HCT116 (cell line): ENCODE data around the gene CEP112. TPM values are rescaled to one million over a fixed set of nuclear protein-coding genes. Genes with fewer than 3 reads are reported as not detected.

Experiments
- ATAC-seq: fragments of 200-7000 bp; cut with Tn5 transposase; 2 replicates; pipeline ENCODE4 v1.9.1; 2020; ENCODE audit warnings: mild to moderate bottlenecking, moderate library complexity
- BruUV-seq: library from RNA; stranded (reverse); fragments of 400-500 nt; replicated peaks from 2 replicates; lab custom pipeline; 2021; lab: Mats Ljungman, UMichigan
- CTCF ChIA-PET: fragments of 300-600 bp; sonication (Branson Sonifier 250); formaldehyde crosslinking; loops from one replicate; lab custom pipeline; 2021; ENCODE audit warnings: antibody characterized with exemption; lab: Charles Lee
- POLR2A ChIA-PET: fragments of 300-600, 350-600 bp; sonication (Branson Sonifier 250); formaldehyde crosslinking; loops from one replicate; lab custom pipeline; 2021; ENCODE audit warnings: antibody characterized with exemption; lab: Charles Lee
- RAD21 ChIA-PET, 2 experiments: fragments of 300-600 bp; sonication (Branson Sonifier 250); formaldehyde crosslinking; loops; one replicate each; lab custom pipeline; 2023; ENCODE audit warnings: low total read pairs in 2 of 2; ENCODE audit not compliant: uncharacterized antibody in 2 of 2, unreplicated experiment in 2 of 2, low non-redundant PET in 1 of 2; lab: Charles Lee
- DNase-seq: peaks from one replicate; pipeline ENCODE4 v3.0.0-alpha.2; 2010; ENCODE audit warnings: low read depth, low spot score
- H2AFZ ChIP-seq: fragments of 200-600 bp; shearing (Covaris generic), sonication (generic); 2 replicates; pipeline ENCODE4 v1.6.1; 2017; ENCODE audit warnings: low read depth, mixed run types, mixed read lengths, antibody characterized with exemption, low read length; ENCODE audit not compliant: poor library complexity, severe bottlenecking
- H3K27ac ChIP-seq: 2 replicates; pipeline ENCODE4 v1.5.1; 2012; ENCODE audit warnings: low read depth, low read length
- H3K27me3 ChIP-seq: fragments of 200-600 bp; sonication (generic); 2 replicates; pipeline ENCODE4 v1.6.1; 2016; ENCODE audit warnings: mixed run types, low read length, mixed read lengths; ENCODE audit not compliant: insufficient read depth
- H3K36me3 ChIP-seq, 2 experiments: fragments of 200-500 bp in 1 of 2; fragments of 200-600 bp in 1 of 2; sonication (Bioruptor generic) in 1 of 2; sonication (generic) in 1 of 2; 2 replicates each; pipeline versions ENCODE4 v1.5.1 to v1.6.1; 2014 to 2016; ENCODE audit warnings: low read length in 2 of 2, inconsistent platforms in 1 of 2, mixed read lengths in 1 of 2, mixed run types in 1 of 2; ENCODE audit not compliant: insufficient read depth in 2 of 2, control insufficient read depth in 1 of 2
- H3K4me1 ChIP-seq, 2 experiments: fragments of 200-600 bp in 1 of 2; sonication (generic) in 1 of 2; 2 replicates each; pipeline versions ENCODE4 v1.5.1 to v1.6.1; 2012 to 2017; ENCODE audit warnings: low read length in 2 of 2, inconsistent platforms in 1 of 2, mild to moderate bottlenecking in 1 of 2, mixed read lengths in 1 of 2, mixed run types in 1 of 2, moderate library complexity in 1 of 2; ENCODE audit not compliant: insufficient read depth in 2 of 2, control insufficient read depth in 1 of 2
- H3K4me2 ChIP-seq: fragments of 200-600 bp; sonication (generic); 2 replicates; pipeline ENCODE4 v1.6.1; 2017; ENCODE audit warnings: mixed run types, low read length, mixed read lengths
- H3K4me3 ChIP-seq, 2 experiments: fragments of 200-600 bp in 1 of 2; sonication (generic) in 1 of 2; replicated peaks in 1 of 2; 2 replicates each; pipeline ENCODE4 v1.5.1; 2011 to 2016; ENCODE audit warnings: low read length in 2 of 2, control low read depth in 1 of 2, low read depth in 1 of 2, mild to moderate bottlenecking in 1 of 2, mixed read lengths in 1 of 2, mixed run types in 1 of 2
- H3K79me2 ChIP-seq: fragments of 200-600 bp; sonication (generic); 2 replicates; pipeline ENCODE4 v1.6.1; 2017; ENCODE audit warnings: mild to moderate bottlenecking, mixed run types, low read length, moderate library complexity, mixed read lengths; ENCODE audit not compliant: insufficient read depth
- H3K9ac ChIP-seq: fragments of 200-600 bp; sonication (generic); 2 replicates; pipeline ENCODE4 v1.6.1; 2016; ENCODE audit warnings: low read length, mixed read lengths
- H3K9me2 ChIP-seq: fragments of 200-600 bp; sonication (generic), shearing (Covaris generic); 2 replicates; pipeline ENCODE4 v1.6.1; 2017; ENCODE audit warnings: mixed run types, mild to moderate bottlenecking, moderate library complexity; ENCODE audit not compliant: insufficient read depth
- H3K9me3 ChIP-seq, 2 experiments: fragments of 200-500 bp in 1 of 2; fragments of 200-600 bp in 1 of 2; sonication (Bioruptor generic) in 1 of 2; sonication (generic) in 1 of 2; 2 replicates each; pipeline ENCODE4 v1.6.1; 2014 to 2017; ENCODE audit warnings: low read length in 2 of 2, mixed read lengths in 2 of 2, inconsistent platforms in 1 of 2, low read depth in 1 of 2, mild to moderate bottlenecking in 1 of 2, mixed run types in 1 of 2, moderate library complexity in 1 of 2; ENCODE audit not compliant: control insufficient read depth in 1 of 2, insufficient read depth in 1 of 2
- H4K20me1 ChIP-seq: fragments of 200-600 bp; sonication (generic), shearing (Covaris generic); 2 replicates; pipeline ENCODE4 v1.6.1; 2017; ENCODE audit warnings: mixed run types, mild to moderate bottlenecking, moderate library complexity; ENCODE audit not compliant: insufficient read depth
- EGR1 ChIP-seq: IDR thresholded peaks from 2 replicates; pipeline ENCODE4 v1.6.1; 2012; ENCODE audit warnings: low read depth
- ELF1 ChIP-seq: IDR thresholded peaks from 2 replicates; pipeline ENCODE4 v1.6.1; 2012; ENCODE audit warnings: low read depth, borderline replicate concordance
- EZH2 ChIP-seq: fragments of 200-600 bp; sonication (generic); IDR thresholded peaks from 2 replicates; pipeline ENCODE4 v1.6.1; 2017; ENCODE audit warnings: antibody characterized with exemption, mixed run types
- EZH2phosphoT487 ChIP-seq: fragments of 200-600 bp; IDR thresholded peaks from 2 replicates; pipeline ENCODE4 v1.6.1; 2018; ENCODE audit warnings: antibody characterized with exemption, borderline replicate concordance
- FOSL1 ChIP-seq: IDR thresholded peaks from 2 replicates; pipeline ENCODE4 v1.6.1; 2012; ENCODE audit warnings: low read depth
- JUND ChIP-seq: IDR thresholded peaks from 2 replicates; pipeline ENCODE4 v1.6.1; 2012
- MAX ChIP-seq: IDR thresholded peaks from 2 replicates; pipeline ENCODE4 v1.6.1; 2012
- POLR2A ChIP-seq: IDR thresholded peaks from 2 replicates; pipeline ENCODE4 v1.7.0; 2011; ENCODE audit warnings: borderline replicate concordance; ENCODE audit not compliant: insufficient read depth, insufficient read length; ENCODE audit errors: extremely low read depth
- POLR2AphosphoS5 ChIP-seq: IDR thresholded peaks from 2 replicates; pipeline ENCODE4 v1.6.1; 2011; ENCODE audit warnings: mild to moderate bottlenecking, low read depth, low read length, moderate library complexity
- RAD21 ChIP-seq: IDR thresholded peaks from 2 replicates; pipeline ENCODE4 v1.6.1; 2012; ENCODE audit warnings: low read depth, mild to moderate bottlenecking
- SIN3A ChIP-seq: IDR thresholded peaks from 2 replicates; pipeline ENCODE4 v1.6.1; 2012; ENCODE audit warnings: low read depth
- SP1 ChIP-seq: IDR thresholded peaks from 2 replicates; pipeline ENCODE4 v1.6.1; 2012; ENCODE audit warnings: low read depth
- SRF ChIP-seq: IDR thresholded peaks from 2 replicates; pipeline ENCODE4 v1.6.1; 2012; ENCODE audit warnings: low read depth
- YY1 ChIP-seq: IDR thresholded peaks from 2 replicates; pipeline ENCODE4 v1.6.1; 2011; ENCODE audit warnings: low read length, low read depth, moderate library complexity, mild to moderate bottlenecking; ENCODE audit not compliant: insufficient replicate concordance; ENCODE audit errors: extremely low read depth
- ZFX ChIP-seq: fragments of 450-650 bp; IDR thresholded peaks from 2 replicates; pipeline ENCODE4 v1.6.1; 2017
- ZNF274 ChIP-seq: fragments of 200-500 bp; sonication (Bioruptor generic); IDR thresholded peaks from 2 replicates; pipeline ENCODE4 v1.6.1; 2014; ENCODE audit warnings: mild to moderate bottlenecking, low read depth, low read length, inconsistent platforms
- intact Hi-C: fragments of 100-400 bp; cut with micrococcal nuclease; formaldehyde crosslinking; loops from 2 replicates; pipeline ENCODE4 v1.10.0; 2022
- total RNA-seq: library from RNA; stranded (reverse); gene quantifications from one replicate; pipeline ENCODE4 v1.2.1, GENCODE V29; 2021; ENCODE audit not compliant: unreplicated experiment
- TF ChIP-seq, protein P1 (sequence below), 3 experiments: fragments of 200-600 bp in 1 of 3; sonication (generic) in 1 of 3; IDR thresholded peaks in 2 of 3; conservative IDR thresholded peaks in 1 of 3; 2 replicates each; pipeline ENCODE4 v1.5.1; 2012 to 2017; ENCODE audit warnings: low read depth in 2 of 3, low read length in 2 of 3, antibody characterized with exemption in 1 of 3, borderline replicate concordance in 1 of 3, control low read depth in 1 of 3, mild to moderate bottlenecking in 1 of 3, mixed read lengths in 1 of 3, mixed run types in 1 of 3, moderate library complexity in 1 of 3; ENCODE audit not compliant: insufficient read depth in 1 of 3
- TF ChIP-seq, protein P2 (sequence below): IDR thresholded peaks from 2 replicates; pipeline ENCODE4 v1.6.1; 2012
- TF ChIP-seq, protein P3 (sequence below): IDR thresholded peaks from 2 replicates; pipeline ENCODE4 v1.6.1; 2011; ENCODE audit warnings: mild to moderate bottlenecking, low read length, moderate library complexity; ENCODE audit not compliant: insufficient replicate concordance; ENCODE audit errors: extremely low read depth

CEP112 gene
- total RNA-seq, 1 experiment from 2014 or later, result 10.9 TPM

DNA sequence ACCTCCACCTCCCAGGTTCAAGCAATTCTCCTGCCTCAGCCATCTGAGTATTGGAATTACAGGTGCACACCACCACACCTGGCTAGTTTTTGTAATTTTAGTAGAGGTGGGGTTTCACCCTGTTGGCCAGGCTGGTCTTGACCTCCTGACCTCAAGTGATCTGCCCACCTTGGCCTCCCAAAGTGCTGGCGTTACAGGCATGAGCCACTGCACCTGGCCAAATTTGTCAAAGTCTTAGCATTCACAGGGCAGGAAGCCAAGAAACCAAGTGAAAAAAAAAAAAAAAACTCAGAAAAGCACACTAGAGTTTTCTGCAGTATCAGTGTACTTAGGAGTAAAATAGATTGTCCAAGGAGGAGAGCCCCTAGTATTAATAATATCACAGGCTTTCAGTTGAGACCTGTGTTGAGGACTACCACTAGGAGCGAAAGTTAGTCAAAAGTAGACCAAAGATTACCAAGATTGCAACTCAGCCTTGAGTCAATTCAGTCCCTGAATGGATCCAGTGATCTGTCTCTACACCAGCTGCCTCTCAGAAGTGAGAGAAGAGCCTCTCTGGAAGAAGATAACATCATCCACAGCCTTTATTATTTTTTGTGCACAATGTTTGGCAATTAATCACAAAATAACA lies 159.7 kb downstream of the CEP112 start:
- POLR2A ChIA-PET, result no interaction called here
- Histone ChIP-seq H3K4me2 (no peak overlapping the region), H3K27me3 (no peaks in the 10 kb centered on the region), H3K27ac (no peak overlapping the region), H3K4me3 (no peak overlapping the region), H3K9ac (no peak overlapping the region), H3K9me3 (no peaks in the 10 kb centered on the region), H2AFZ (no peak overlapping the region), H4K20me1 (no peaks in the 10 kb centered on the region), H3K36me3 (no peaks in the 10 kb centered on the region), H3K9me2 (no peaks in the 10 kb centered on the region), H3K79me2 (no peaks in the 10 kb centered on the region), H3K4me1 (no peaks in the 10 kb centered on the region)
- no peak for TF ChIP-seq EGR1
- no peak for TF ChIP-seq JUND
- TF ChIP-seq, protein P1, sequence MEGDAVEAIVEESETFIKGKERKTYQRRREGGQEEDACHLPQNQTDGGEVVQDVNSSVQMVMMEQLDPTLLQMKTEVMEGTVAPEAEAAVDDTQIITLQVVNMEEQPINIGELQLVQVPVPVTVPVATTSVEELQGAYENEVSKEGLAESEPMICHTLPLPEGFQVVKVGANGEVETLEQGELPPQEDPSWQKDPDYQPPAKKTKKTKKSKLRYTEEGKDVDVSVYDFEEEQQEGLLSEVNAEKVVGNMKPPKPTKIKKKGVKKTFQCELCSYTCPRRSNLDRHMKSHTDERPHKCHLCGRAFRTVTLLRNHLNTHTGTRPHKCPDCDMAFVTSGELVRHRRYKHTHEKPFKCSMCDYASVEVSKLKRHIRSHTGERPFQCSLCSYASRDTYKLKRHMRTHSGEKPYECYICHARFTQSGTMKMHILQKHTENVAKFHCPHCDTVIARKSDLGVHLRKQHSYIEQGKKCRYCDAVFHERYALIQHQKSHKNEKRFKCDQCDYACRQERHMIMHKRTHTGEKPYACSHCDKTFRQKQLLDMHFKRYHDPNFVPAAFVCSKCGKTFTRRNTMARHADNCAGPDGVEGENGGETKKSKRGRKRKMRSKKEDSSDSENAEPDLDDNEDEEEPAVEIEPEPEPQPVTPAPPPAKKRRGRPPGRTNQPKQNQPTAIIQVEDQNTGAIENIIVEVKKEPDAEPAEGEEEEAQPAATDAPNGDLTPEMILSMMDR (IDR thresholded peaks at IDR 0.05 in 2 of 3, conservative IDR thresholded peaks at IDR 0.05 in 1 of 3; ENCODE audit: borderline replicate concordance in 1 of 3, insufficient read depth in 1 of 3, low read depth in 2 of 3, low read length in 2 of 3), result no peak
- TF ChIP-seq, protein P2, sequence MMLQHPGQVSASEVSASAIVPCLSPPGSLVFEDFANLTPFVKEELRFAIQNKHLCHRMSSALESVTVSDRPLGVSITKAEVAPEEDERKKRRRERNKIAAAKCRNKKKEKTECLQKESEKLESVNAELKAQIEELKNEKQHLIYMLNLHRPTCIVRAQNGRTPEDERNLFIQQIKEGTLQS, result no peak
- no peak for TF ChIP-seq FOSL1
- TF ChIP-seq RAD21, result no peak
- no peak for TF ChIP-seq SP1
- TF ChIP-seq POLR2A, result no peak
- no peak for TF ChIP-seq YY1
- no peak for TF ChIP-seq SRF
- no peak for TF ChIP-seq EZH2phosphoT487
- TF ChIP-seq, protein P3, sequence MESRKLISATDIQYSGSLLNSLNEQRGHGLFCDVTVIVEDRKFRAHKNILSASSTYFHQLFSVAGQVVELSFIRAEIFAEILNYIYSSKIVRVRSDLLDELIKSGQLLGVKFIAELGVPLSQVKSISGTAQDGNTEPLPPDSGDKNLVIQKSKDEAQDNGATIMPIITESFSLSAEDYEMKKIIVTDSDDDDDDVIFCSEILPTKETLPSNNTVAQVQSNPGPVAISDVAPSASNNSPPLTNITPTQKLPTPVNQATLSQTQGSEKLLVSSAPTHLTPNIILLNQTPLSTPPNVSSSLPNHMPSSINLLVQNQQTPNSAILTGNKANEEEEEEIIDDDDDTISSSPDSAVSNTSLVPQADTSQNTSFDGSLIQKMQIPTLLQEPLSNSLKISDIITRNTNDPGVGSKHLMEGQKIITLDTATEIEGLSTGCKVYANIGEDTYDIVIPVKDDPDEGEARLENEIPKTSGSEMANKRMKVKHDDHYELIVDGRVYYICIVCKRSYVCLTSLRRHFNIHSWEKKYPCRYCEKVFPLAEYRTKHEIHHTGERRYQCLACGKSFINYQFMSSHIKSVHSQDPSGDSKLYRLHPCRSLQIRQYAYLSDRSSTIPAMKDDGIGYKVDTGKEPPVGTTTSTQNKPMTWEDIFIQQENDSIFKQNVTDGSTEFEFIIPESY, result no peak
- TF ChIP-seq SIN3A, result no peak
- no peak for TF ChIP-seq ZFX
- no peak for TF ChIP-seq ELF1
- no peak for TF ChIP-seq MAX
- TF ChIP-seq EZH2, result no peak
- no peak for TF ChIP-seq POLR2AphosphoS5
- TF ChIP-seq ZNF274, result no peak
- RAD21 ChIA-PET, result no interaction called here
- ATAC-seq (no peak), DNase-seq (no peak)
- CTCF ChIA-PET, result no interaction called here
- BruUV-seq, result no TSS peak
- intact Hi-C loops, result no loop called here
